Measurements from ENCODE around the gene HOXB3.

Gene HOXB3

GRCh38 chr17:48549281-48549630 is 40.8 kb downstream of the HOXB3 start:
- no peak for TF ChIP-seq CTCF (conservative IDR thresholded peaks at IDR 0.05; ENCODE audit: low read depth, low read length)
- DNase-seq (ENCODE audit: low read depth), result no peak
- H3K4me3 ChIP-seq (ENCODE audit: low read length), result no peak overlapping the region

GRCh38 chr17:48548523-48549280 is 41.3 kb downstream of the HOXB3 start:
- no peak for DNase-seq (ENCODE audit: low read depth)
- no peak for TF ChIP-seq CTCF (conservative IDR thresholded peaks at IDR 0.05; ENCODE audit: low read depth, low read length)
- no peak overlapping the region for H3K4me3 ChIP-seq (ENCODE audit: low read length)

- no peak for TF ChIP-seq CTCF (conservative IDR thresholded peaks at IDR 0.05; ENCODE audit: low read depth, low read length)
- DNase-seq (ENCODE audit: low read depth), result no peak
- H3K4me3 ChIP-seq (ENCODE audit: low read length), result no peak overlapping the region
Observed at GRCh38 chr17:48547808-48548522, 42.1 kb downstream of the HOXB3 start.

- no peak for DNase-seq (ENCODE audit: low read depth)
- no peak overlapping the region for H3K4me3 ChIP-seq (ENCODE audit: low read length)
- TF ChIP-seq CTCF (conservative IDR thresholded peaks at IDR 0.05; ENCODE audit: low read depth, low read length), result no peak
Observed at GRCh38 chr17:48546924-48547807, 42.9 kb downstream of the HOXB3 start.

GRCh38 chr17:48546137-48546923 is 43.7 kb downstream of the HOXB3 start:
- no peak overlapping the region for H3K4me3 ChIP-seq (ENCODE audit: low read length)
- TF ChIP-seq CTCF (conservative IDR thresholded peaks at IDR 0.05; ENCODE audit: low read depth, low read length), result no peak
- no peak for DNase-seq (ENCODE audit: low read depth)

GRCh38 chr17:48545539-48545938 is 44.5 kb downstream of the HOXB3 start:
- TF ChIP-seq CTCF (conservative IDR thresholded peaks at IDR 0.05; ENCODE audit: low read depth, low read length), result no peak
- H3K4me3 ChIP-seq (ENCODE audit: low read length), result no peak overlapping the region
- no peak for DNase-seq (ENCODE audit: low read depth)
